HG02981 (cell line): ENCODE measurements around the gene EFNA3.

Experiments
- ATAC-seq: cut with Tn5 transposase; IDR thresholded peaks from one replicate; pipeline ENCODE4 v1.9.1; 2021; ENCODE audit warnings: mild to moderate bottlenecking, moderate library complexity; ENCODE audit not compliant: unreplicated experiment

The EFNA3 gene

DNA sequence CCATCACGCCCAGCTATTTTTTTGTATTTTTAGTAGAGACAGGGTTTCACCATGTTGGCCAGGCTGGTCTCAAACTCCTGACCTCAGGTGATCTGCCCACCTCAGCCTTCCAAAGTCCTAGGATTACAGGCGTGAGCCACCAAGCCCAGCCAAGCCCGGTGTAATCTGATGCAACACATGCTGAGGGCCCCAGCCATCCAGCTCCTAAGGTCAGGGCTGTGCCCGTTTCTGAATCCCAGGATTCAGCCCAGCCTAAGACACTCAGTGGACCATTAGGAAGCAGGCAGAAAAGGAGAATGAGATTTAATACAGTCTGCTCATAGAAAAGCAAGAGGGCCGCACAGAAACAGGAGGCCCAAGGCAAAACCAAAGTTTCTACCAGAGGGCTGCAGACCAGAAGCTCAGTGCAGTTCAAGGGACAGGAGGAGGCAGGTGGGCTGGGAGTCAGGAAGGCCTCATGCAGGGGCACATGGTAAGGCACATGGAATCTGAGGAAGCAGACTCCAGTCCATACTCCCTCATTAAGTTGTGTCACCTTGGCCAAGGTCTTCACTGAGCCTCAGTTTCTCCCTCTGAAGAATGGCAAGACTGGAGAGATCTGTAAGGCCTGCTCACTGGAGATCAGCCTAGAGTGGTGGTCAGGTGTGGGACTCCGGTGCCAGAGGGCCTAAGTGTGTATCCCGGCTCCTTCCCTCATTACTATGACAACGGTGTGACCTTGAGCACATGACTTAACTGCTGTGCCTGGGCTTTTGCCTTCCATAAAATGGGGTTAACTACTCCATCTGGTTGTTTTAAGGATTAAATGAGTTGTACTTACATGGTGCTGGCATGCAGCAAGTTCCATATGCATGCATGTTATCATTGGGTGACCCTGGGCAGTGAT is 29.9 kb upstream of the EFNA3 start:
- ATAC-seq: no peak

DNA sequence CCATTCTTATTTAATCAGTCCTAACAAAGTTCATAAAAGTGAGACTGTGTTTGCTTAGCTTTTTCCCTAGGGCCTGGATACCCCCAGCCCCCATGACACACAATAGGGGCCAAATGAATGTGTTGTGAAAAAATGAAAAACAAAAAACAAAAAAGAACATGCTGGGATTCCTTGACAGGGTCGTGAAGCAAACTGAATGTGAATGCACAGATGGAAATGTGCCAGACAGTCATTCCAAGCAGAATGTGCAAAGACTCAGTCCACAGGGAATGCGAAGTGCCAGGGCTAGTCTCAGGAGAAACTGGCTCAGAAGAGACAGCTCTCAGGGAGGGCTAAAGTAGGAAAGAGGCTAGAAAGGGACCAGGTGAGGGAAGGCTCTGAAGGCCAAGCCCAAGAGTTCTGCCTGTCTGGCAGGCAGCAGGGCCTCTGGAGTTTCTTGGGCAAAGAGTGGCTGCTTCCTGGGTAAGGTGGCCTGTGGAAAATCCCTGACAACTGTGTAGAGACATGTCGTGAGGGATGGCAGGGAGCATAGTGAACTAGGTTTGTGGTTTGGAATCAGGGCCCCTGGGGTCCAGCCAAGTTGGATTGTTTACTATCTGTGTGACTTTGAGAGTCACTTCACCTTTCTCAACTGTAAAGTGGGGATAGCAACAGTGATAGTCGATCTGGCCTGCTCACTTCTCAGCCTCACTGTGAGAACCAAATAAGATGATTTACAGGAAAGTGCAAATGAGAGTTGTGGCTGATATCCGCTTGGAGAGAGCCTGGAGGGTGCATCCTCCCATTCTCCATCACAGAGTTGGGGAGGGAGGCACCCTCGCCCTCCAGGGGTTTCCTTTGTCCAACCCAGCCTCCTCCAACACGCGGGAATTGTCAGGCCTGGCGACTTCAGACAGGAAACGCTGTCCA is 28.7 kb upstream of the EFNA3 start:
- no peak for ATAC-seq

DNA sequence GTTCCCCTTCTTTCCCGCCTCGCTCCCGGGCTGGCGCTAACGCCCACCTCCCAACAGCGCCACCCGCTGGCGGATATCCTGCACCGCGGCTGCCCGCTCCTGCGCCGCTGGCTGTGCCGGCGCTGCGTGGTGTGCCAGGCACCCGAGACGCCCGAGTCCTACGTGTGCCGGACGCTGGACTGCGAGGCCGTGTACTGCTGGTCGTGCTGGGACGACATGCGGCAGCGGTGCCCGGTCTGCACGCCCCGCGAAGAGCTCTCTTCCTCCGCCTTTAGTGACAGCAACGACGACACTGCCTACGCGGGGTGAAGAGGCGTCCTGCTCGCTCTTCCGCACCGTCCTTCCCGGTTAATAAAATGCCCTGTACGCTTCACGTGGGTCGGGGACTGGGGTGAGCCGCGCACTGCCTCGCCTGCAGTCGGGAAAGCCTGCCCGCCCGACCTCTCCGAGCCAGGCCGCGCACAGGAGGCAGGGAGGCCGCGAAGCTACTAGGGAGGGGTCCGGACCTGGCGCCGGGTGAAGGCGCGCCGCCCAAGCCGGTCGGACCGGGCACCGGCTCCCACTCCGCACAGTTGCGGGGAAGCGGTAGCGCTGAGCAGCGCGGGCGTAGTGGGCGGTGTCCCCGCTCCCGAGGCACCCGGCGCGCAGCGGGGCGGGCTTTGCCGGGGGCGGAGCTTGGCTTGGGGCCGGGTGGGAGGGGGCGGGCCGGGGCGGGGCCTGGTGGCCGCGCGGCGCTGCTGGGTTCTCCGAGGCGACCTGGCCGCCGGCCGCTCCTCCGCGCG is 27.9 kb upstream of the EFNA3 start, which contains the start of gene ADAM15:
TSS of gene ADAM15 (plus strand) at position 757 of the 782 bp plus-strand sequence. CDS start 71 bp downstream, outside the sequence.
- ATAC-seq: peak; percentile 46

DNA sequence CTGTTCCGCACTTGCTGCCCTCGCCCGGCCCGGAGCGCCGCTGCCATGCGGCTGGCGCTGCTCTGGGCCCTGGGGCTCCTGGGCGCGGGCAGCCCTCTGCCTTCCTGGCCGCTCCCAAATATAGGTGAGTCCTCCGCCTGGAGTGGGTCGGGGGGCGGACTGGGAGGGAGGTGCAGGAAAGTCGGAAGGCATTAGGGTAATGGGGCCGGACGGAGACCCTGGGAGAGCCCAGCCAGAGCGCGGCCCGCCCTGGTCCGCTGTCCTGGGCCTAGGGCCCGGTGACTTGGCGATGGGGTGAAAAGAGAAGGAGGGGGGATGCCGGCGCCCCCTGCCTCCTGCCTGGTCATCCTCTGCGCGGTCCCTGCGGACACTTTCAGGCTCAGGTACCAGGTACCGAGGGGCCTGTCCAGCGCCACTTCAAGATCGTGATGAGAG is 27.3 kb upstream of the EFNA3 start:
- ATAC-seq: peak; percentile 1

DNA sequence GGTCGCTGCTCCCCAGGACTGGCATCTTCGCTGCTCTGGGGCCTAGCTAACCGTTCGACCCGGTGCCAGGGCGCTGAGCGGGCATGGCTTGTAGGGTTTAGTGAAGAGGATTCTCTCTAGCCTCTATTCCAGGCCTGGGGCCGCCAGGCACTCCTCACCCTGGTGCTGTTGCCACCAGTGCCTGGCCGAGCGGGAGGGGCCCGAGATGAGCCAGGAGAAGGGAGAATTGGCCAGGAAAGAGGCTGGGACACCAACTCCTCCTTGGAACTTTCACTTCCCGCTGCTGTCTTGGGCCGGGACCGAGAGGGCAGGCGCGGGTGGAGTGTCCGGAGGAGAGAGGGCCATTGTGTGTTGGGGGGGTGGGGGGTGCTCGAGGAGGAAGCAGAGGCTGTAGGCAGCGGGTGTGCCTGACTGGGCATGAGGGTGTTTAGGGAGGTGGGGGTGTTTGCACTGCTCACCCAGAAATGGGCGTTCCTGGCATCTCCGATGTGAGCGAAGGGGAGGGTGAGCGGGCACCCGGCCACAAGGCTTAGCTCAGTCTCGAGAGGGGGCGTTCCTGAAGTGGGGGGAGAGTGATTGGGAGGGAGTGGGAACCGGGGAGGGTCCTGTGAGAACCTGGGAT is 26.7 kb upstream of the EFNA3 start:
- ATAC-seq: peak; percentile 4

DNA sequence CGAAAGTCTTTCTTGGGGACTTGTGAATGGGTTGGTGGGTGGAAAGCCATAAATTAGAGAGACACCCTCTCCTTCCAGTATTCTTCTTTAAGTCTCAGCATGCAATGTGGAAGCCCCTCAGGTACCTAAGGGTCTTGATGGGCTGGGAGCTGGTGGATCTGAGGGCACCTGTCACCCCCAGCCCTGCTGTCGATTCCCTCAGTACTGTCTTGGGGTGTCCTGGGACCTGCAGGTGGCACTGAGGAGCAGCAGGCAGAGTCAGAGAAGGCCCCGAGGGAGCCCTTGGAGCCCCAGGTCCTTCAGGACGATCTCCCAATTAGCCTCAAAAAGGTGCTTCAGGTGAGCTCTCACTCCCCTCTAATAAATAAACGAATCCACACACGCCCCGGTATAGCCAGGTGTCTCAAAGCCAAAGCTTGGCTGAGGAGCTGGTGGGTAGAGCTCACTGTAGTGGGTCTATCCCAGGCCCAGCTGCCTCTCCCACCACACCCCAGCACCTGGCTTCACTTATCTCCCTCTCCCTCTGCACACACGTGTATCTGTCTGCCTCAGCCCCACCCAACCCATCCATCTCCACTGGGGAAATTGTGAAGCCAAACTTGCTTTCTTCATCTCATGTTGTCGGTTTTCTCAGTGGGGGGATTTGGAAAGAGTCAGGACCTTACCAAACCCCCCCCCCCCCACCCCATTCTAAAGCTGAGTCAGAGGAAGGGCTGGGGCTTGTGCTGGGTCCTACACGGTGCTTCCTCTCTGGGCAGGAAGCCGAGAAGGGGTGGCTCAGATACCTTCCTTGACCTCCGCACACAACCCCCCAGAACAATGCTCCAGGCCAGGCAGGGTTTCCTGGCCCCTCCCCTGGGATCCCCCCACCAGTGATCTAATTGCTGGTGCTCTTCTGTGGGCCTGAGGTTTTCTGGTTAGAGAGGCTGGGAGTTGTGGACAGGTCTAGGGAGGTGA is 25.9 kb upstream of the EFNA3 start:
- no peak for ATAC-seq

DNA sequence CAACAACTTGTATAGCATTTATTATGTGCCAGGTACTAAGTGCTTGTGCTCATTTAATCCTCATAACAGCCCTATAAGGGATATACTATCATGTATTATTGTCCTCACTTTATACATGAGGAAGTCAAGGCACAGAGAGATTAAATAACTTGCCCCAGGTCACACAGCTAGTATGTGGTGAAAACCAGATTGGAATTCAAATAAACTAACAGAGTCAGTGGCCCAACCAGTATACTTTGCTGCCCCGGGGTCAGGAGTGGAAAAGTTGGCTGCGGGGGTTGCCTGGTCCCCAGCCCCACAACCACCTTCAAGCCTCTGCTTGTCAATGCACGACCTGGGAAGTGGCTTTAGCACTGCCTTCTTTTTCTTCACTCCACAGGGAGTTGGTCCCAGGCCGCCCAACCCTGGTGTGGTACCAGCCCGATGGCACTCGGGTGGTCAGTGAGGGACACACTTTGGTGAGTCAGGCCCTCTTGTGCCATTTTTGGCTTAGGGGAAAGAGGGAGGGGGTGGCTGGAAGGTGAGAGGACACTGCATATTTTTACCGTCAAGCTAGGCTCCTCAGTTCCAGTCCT is 25.0 kb upstream of the EFNA3 start:
- ATAC-seq: no peak

DNA sequence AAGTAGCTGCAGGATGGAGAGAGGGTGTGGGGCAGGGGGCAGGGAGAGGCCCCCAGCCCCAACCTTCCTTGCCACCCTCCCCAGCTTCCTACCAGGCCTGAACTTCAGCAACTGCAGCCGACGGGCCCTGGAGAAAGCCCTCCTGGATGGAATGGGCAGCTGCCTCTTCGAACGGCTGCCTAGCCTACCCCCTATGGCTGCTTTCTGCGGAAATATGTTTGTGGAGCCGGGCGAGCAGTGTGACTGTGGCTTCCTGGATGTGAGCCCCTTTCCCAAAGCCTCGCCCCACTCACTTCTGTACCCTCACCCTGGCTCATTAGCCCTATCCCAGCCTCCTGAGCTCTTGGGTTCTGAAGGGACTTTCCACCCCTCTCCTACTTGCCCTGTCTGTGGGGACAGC is 21.5 kb upstream of the EFNA3 start:
- no peak for ATAC-seq

DNA sequence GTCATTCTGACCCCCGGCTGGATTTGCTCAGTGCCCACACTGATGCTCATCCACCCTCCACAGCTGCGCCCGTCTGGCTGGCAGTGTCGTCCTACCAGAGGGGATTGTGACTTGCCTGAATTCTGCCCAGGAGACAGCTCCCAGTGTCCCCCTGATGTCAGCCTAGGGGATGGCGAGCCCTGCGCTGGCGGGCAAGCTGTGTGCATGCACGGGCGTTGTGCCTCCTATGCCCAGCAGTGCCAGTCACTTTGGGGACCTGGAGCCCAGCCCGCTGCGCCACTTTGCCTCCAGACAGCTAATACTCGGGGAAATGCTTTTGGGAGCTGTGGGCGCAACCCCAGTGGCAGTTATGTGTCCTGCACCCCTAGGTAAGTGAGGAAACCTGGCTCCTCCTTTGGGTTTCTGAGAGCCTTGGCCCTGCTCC is 20.8 kb upstream of the EFNA3 start:
- ATAC-seq: no peak

DNA sequence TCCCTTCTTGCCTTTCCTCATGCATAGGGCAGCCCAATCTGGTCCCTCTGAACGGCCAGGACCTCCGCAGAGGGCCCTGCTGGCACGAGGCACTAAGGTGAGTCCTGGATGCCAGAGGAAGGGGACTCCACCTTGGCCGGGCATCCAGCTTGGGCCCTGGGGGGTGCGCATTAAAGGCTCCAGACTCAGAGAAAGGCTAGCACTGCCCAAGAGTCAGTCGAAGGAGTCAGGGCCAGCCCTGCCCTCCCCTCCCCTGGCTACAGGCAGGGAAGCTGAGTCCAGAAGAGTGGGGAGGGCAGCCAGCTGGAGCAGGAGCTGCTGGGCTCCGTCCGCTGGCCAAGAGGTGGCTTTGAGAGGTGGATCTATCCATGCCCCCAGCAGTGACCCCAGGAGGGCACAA is 17.9 kb upstream of the EFNA3 start:
- no peak for ATAC-seq

DNA sequence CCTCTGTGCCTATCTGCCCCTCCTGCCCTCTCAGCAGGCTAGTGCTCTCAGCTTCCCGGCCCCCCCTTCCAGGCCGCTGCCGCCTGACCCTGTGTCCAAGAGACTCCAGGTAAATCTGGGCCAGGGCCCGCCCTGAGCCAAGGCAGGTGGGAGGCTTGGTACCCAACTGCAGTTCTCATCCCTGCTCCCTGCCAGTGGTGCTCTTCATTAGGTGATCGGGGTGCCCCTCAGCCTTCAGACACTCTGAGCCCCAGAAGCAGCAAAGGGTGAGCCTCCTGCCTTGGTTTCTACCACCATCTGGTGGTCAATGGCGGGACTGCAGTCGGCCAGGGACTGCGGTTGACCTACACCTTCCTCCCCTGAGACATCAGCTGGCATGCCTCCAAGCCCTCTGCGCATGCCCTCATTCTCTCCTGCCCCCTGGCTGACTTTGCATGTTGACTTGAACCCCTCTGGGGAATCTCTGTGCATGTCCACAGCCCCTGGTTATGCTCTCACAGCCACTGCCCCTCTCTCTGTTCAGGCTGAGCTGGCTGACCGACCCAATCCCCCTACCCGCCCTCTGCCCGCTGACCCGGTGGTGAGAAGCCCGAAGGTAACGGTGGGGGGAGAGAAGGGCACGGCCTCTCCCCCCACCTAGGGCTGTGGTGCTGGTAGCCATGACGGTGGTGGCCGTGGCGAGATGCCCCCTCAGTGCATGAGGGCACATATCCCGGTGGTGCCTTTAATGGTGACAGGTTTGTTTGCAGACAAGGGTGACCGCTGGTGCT is 17.1 kb upstream of the EFNA3 start:
- ATAC-seq: no peak

DNA sequence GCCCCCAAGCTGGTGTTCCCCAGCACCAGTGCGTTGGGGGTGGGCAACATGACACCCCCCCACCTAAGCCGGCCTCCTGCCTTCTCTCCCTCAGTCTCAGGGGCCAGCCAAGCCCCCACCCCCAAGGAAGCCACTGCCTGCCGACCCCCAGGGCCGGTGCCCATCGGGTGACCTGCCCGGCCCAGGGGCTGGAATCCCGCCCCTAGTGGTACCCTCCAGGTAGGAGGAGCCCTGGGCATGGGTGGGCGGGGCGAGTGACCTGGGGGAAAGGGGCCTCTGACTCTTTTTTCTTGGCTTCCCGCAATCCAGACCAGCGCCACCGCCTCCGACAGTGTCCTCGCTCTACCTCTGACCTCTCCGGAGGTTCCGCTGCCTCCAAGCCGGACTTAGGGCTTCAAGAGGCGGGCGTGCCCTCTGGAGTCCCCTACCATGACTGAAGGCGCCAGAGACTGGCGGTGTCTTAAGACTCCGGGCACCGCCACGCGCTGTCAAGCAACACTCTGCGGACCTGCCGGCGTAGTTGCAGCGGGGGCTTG is 16.4 kb upstream of the EFNA3 start:
- ATAC-seq: no peak

DNA sequence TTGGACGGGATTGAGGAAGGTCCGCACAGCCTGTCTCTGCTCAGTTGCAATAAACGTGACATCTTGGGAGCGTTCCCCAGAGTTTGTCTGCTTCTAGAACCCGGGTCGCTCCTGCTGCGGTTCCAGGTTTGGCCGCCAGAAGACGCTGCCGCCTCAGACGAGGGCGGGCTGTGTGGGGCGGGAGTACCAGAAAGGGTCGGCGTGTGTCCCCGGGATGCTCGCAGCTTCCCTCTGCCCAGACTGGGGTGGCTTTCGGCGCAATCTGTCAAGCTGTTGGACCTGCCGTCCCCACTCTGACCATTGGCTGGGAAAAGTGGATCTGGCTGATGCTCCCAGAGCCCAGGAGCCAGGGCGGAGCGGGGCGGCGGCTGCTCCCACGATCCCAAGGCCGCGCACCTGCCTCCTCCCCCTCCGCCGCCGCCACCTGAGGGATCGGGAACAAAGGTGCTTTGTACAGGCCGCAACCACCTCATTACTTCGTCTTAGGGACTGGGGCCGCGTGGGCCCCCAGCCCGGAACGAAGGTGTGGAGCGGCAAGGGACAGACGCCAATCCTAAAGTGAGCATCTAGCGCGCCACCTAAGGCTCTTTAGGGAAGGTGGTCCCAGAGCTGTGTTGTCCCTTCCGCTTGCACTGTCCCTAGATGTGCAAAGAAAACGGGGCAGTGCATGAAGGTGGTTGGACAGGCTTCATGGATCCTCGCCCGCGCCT is 15.8 kb upstream of the EFNA3 start:
- ATAC-seq: no peak

DNA sequence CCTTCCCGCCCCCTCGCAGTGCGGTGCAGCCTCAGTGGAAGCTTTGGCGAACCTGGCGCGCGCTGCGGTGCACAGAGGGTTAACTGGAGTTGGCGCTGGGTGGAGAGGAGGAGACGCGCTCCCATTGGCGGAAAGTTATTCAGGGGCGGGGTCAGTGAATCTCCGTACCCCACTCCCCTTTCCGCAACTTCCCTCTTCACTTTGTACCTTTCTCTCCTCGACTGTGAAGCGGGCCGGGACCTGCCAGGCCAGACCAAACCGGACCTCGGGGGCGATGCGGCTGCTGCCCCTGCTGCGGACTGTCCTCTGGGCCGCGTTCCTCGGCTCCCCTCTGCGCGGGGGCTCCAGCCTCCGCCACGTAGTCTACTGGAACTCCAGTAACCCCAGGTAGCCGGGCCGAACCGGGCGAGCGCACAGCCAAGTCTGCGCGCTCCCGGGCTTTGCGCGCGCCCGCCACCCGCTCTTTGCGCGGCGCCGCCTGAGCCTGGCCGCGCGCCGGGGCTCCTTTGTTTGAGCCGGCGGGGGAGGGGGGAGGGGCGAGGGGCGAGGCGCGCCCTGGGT is 15.0 kb upstream of the EFNA3 start, which contains the start of gene EFNA4:
TSS of gene EFNA4 (plus strand) at position 191 of the 561 bp plus-strand sequence. CDS start at position 275, 84 bp downstream.
- peak; percentile 58 for ATAC-seq

DNA sequence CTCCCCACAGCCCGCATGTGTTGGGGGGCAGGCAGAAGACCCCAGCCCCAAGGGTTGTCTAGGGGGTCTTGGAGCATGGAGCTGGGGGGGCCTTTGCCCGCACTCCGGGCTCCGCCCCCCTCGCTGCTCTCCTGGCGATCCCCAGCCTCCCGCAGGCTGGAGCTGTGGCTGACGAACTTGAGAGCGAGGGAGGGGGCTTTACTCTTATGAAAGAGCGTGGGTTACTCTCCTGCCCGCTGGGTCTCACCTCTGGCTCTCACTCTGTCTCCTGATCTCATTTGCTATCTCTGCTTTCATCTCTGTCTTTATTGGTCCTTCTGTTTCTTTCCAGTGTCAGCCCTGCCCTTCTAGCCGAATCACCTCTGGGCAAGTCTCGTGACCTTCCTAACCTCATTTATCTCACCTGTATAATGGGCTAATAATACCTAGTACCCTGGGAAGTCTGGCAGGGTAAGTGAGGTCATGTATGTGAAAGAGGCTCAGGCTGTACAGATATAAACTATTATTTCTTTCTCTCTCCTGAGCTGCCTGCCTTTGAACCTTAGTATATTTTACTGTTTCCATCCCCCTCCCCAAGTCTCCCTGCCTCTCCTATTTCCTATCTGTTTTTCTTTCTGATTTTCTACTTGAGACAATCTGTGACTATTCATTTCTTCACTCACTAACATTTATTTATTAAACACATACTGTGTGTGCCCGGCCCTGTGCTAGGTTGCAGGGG is 14.4 kb upstream of the EFNA3 start:
- no peak for ATAC-seq

DNA sequence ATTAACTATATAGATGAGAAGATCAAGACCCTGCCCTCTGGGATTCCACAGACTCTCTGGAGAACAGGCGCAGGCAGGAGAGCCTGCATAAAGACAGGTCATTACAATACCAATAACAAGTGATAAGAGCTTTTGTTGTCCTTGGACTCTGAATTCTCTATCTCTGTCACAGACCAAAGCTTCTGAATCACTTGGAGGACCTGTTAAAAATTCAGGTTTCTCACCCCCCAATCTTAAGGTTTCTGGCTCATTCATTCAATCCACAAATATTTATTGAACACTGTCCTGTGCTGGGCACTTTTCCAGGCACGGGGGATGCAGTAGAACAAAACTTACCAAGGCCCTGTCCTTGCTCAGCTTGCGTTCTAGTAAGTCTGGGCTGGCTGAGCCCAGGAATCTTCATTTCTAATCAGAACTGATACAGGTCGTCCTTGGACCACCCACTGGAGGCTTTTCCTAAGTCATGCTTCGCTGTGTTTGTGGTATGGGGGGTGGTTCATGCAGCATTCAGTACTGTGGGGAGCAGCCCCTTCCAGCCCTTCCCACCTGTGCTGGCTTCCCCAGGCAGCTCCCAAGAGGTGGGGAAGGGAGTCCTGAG is 13.7 kb upstream of the EFNA3 start:
- no peak for ATAC-seq
